Right ventricle myocardium superior (tissue), 1 donor: ENCODE measurements around the gene FBXO46. TPM values are rescaled to one million over a fixed set of nuclear protein-coding genes. Genes with fewer than 3 reads are reported as not detected.

Experiments
- ATAC-seq: fragments of 200-7000 bp; cut with Tn5 transposase; one replicate; pipeline ENCODE4 v1.9.1; 2020; ENCODE audit warnings: mild to moderate bottlenecking; ENCODE audit not compliant: poor library complexity
- DNase-seq: peaks from one replicate; pipeline ENCODE4 v3.0.0-alpha.2; 2020
- intact Hi-C: fragments of 100-400 bp; cut with DNase I; formaldehyde crosslinking; loops from one replicate; pipeline ENCODE4 v1.11.2; 2022
- long read RNA-seq: library from polyadenylated mRNA; unstranded; transcript quantifications from one replicate; pipeline ENCODE4 v2.0.0, GENCODE V29; 2021
- total RNA-seq: library from RNA; stranded (reverse); fragmentation: NEBNext Ultra II Directional; extraction: Animal tissue kit (Norgen Biotek cat#: 25700); gene quantifications from one replicate; pipeline ENCODE4 v1.2.1, GENCODE V29; 2021
- donor health status: DM: no; HTN: yes; CAD: no; lungs with severe emphysema.

Gene FBXO46, protein sequence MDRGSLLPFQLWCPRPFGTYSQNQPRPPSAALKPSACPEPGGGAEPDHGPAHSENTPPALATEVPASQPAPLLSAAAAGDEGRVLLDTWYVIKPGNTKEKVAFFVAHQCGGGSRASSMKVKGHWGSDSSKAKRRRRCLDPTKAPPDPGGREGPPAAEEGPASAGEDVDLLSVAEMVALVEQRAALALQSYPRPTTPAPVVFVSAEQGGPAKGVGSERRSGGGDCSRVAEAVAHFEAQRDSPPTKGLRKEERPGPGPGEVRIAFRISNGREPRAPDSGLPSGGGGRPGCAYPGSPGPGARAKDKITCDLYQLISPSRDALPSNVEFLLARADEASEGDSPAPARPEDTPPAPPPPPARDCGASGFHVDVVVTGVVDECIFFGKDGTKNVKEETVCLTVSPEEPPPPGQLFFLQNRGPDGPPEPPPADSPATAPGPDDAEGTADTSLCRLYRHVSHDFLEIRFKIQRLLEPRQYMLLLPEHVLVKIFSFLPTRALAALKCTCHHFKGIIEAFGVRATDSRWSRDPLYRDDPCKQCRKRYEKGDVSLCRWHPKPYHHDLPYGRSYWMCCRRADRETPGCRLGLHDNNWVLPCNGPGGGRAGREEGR
- 14.5 TPM for total RNA-seq
- long read RNA-seq, partial matches to known transcripts: 0 of 34 reads
- long read RNA-seq, other reads (novel, unspliced or antisense): 30 of 34 reads

DNA sequence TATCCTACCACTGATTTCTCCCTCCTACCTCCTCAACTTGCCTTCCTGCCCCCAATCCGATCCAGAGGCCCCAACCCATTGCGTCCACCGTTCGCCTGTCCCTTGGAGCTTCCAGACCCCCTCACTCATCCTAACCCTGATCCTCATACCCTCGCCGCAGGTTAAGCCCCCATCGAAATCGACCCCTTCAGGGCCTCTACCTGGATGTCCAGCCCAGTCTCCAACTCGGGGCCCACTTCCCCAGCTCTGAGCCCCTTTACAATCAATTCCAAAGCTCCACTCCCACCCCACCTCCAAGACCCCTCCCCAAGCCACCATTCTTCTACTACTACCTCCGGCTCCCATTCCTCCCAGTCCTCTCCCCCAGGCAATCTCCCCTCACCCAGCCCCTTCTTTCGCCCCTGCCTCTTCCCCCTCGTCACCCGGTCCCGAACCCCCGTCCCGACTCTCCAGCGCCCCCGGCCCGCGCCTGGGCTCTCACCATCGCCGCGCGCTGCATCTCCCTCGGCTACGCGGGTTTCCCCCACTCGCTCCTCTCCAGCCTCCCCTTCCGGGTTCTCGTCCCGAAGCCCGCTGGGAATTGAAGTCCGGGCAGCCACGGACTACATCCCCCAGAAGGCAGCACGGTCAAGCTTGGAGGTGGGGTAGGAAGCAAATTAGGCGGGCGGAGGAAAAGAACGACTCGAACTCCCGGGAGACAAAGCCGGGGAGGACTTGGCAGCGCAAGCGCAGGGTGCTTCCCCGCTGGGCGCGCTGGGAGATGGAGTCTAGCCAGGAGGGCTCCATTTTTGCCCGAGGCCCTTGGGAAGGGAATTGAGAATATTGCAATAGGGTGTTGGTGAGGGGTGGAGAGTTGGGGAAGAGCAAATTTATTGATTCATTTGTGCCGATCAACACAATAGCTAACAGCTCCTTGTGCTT, at the start of gene FBXO46:
Gene FBXO46, minus strand, starts transcription at position 529 of the 921 bp plus-strand sequence. CDS start 17,401 bp downstream, outside the sequence.
- ATAC-seq (peak; percentile 99), DNase-seq (peak; percentile 96)
- intact Hi-C loops: no loop called here

DNA sequence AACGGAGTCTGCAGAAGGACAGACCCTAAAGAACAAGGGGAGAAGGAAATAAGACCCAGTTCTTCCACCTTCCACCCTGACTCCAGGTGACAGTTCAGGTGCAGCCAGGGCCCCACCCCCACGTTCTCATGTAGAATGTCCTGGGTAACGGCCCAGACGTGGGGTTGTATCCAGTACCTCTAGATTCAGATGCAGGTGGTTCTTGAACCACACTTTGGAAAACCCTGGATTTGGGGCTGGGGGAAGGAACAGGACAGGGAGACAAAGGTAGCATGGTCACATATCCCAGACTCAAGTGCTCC, 49.4 kb upstream of the FBXO46 start:
- intact Hi-C loops: no loop called here

DNA sequence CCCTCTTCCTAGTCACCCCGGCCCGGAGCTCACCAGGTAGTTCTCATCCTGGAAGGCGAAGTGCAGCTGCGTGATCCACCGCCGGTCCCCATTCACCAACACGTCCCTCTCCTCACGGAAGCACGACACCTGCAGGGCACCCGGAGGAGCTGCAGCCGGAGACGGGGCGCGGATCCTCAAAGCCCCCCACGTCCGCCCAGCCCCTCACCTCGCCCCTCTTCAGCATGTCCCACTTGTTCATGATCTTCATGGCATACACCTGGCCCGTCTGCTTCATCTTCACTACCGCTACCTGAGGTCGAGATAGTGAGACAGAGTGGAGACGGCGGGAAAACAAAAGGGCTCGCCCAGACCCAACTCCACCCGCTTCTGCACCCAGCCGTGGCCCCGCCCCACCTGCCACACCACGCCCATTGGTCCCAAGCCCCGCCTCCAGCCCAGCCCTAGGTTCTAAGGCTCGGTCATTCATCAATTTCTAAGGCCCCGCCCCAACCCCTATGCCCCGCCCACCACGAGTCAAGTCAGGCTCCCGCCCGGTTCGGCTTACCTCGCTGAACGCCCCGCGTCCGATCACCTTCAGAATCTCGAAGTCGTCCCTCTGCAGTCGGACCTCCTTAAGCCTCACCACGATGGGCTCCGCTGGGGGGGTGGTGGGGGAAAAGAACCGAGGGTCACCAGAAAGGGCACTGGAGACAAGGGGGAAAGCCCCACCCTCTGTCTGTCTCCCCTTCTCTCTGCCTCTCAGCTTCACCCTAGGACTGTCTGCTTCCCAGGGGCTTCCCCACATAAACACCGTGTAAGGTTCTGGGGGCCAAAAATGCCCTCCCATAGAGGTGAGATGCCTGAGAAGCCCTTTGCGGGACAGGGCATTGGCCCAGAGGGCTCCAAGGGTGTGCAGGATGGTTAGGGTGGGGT, 48.8 kb upstream of the FBXO46 start:
- DNase-seq (peak; percentile 87), ATAC-seq (peak; percentile 49)
- intact Hi-C loops: no loop called here

More for the DNA sequence above, 49.4 kb upstream of the FBXO46 start:
- ATAC-seq (no peak), DNase-seq (no peak)

DNA sequence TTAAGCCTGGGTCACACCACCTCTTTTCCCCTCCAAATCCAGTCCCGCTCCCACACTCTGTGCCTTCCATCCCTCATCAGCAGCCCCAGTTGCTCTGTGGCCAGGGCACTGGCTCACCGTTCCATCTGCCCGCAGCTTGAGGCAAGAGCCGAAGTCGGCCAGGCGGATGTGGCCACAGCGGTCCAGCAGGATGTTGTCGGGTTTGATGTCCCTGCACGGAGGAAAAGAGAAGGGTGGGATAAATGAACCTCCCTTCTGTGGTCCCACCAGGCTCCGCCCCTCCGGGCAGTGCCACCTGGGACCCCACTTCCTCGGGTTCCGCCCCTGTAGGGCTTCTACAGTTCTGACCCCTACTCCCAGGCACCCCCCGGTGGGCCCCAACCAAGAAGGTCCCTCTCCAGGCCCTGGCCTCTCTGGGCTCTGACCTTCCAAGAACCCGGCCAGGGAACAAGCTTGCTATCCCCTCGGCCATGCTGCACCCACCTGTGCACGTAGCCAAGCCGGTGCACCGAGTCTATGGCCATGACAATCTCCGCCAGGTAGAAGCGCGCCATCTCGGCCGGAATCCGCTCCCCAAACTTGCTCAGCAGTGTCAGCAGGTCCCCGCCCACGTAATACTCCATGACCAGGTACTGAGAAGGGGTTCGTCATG, 47.4 kb upstream of the FBXO46 start:
- no peak for ATAC-seq
- intact Hi-C loops: no loop called here
- no peak for DNase-seq

DNA sequence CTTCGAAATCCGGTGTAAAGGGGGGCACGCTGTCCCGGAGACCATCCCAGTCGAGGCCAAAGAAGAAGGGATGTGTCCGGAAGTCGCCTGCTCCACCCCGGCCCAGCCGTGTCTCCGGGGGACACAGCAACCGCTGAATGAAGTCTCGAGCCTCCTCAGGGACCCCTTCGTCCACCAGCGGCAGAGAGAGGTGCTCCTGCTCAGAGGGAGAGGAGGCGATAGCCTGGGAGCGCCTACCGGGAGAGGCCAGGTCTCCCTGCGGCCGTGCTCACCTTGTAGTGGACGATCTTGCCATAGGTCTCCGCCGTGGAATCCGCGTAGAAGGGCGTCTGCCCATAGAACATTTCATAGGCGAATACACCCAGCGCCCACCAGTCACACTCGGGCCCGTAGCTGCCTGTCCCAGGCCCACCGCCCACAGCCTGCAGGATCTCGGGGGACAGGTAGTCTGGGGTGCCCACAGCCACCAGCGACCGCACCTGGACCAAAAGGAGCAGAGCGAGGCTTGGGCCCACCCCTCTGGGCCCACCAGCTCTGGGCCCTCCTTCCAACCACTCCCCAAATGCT, 46.8 kb upstream of the FBXO46 start:
- DNase-seq: no peak
- intact Hi-C loops: no loop called here
- ATAC-seq: no peak

DNA sequence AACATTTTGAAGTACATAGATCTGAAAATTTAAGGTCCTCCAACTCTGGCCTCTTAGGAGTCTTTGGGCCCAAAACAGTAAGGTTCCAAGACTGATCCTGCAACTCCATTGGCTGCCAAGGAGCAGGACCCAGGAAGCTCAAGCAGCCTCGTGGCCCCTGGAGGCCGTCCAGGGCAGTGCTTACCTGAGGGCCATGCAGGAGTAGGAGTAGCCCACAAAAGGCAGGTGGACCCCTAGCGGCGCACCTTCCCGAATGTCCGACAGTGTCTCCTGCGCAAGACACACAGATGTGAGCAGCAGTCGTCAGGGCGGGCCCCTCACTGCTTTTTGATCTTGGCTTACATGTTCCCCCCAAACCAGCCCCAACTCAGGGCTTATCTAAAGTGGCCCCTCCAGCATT, 44.1 kb upstream of the FBXO46 start:
- intact Hi-C loops: no loop called here
- no peak for DNase-seq
- ATAC-seq: no peak

DNA sequence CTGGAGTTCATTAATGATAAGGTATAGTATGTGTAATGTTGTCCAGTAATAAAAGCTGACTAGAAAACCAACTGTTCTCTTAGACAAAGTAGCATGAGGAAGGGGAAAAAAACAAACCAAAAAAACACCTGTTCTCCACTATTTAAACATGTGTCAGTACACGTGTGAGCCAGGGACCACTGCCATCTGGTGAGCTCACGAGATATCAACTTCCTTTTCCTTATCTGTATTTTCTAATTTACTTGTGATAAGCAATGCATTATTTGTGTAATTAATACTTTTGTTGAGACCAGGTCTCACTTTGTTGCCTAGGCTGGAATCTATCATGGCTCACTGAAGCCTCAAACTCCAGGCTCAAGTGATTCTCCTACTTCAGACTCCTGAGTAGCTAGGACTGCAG, 42.7 kb upstream of the FBXO46 start:
- DNase-seq (no peak), ATAC-seq (no peak)
- intact Hi-C loops: no loop called here

DNA sequence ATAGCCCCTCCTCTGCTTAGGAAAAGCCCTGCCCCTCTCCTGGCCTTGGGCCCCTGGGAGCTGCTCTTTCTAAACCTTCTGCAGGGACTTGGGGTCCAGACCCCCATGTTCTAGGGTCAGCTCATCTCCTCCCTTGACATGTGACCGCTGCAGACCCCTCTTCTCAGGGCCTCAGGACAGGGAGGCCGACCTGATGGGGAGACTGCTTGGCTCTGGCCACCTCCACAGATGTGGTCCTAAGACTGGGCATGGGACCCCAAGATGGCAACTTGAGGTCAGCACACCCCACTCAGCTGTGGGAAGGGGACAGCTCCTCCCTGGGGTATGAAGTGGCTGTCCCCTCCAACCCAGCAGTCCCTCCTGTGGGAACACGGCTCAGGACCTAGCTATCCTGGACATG, 42.2 kb upstream of the FBXO46 start:
- no peak for ATAC-seq
- intact Hi-C loops: no loop called here
- no peak for DNase-seq

DNA sequence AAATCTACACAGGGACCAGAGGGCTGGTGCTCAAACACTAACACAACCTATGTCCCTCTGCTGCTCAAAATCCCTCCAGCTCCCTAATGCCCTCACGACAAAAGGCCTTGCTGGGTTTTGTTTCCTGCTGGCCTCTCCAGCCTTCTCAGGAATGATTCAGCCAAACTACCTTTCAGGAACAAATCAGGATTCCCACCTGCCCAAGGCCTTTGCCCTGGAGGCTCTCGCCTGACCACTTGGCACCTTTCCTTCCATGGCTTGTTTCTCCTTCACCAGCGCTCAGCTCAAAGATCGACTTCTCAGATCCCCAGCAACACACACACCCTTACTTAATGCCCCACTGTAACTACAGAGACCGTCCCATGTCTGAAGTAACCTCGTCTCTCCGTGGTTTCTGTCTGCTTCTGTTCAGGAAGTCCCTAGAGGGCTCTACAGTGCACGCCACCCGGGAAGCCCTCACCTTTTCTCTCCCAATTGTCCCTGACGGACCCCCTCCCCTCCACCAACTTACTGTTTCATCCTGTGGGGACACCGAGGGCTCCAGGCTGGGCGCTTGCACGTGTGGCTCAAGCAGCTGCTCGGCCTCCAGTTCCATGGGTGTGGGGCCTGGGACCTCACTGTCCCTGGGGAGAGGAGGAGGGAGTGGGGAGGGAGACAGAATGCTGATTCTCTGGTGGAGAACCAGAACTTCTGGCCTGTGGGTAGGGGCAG, 41.6 kb upstream of the FBXO46 start:
- DNase-seq (no peak), ATAC-seq (no peak)
- intact Hi-C loops: no loop called here

DNA sequence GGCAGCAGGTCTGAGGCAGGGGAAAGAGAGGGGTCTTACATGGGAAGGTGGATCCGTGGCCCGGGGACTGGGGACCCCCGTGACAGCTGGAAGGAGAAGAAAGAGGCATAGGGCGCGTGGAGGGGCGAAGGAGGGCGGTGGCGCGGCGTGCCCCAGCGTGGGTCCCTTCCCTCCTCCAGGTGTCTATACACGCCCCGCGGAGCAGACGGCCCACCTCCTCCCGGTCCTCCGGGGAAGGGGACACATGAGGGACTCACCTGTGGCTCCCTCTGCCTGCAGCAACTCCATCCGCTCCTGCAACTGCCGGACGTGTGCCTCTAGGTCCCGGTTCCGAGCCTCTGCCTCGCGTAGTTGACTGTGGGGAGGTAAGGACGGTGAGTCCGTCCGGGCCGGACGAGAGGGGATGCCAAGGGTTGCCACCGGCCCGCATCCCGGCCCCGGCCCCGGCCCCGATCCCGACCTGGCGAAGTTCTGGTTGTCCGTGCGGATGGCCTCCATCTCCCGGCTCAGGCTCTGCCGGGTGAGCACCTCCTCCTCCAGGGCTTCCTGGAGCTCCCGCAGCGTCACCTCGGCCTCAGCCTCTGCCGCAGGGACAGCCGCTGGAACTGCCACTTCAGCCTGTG, 40.7 kb upstream of the FBXO46 start:
- intact Hi-C loops: no loop called here
- ATAC-seq (no peak), DNase-seq (peak; percentile 48)

DNA sequence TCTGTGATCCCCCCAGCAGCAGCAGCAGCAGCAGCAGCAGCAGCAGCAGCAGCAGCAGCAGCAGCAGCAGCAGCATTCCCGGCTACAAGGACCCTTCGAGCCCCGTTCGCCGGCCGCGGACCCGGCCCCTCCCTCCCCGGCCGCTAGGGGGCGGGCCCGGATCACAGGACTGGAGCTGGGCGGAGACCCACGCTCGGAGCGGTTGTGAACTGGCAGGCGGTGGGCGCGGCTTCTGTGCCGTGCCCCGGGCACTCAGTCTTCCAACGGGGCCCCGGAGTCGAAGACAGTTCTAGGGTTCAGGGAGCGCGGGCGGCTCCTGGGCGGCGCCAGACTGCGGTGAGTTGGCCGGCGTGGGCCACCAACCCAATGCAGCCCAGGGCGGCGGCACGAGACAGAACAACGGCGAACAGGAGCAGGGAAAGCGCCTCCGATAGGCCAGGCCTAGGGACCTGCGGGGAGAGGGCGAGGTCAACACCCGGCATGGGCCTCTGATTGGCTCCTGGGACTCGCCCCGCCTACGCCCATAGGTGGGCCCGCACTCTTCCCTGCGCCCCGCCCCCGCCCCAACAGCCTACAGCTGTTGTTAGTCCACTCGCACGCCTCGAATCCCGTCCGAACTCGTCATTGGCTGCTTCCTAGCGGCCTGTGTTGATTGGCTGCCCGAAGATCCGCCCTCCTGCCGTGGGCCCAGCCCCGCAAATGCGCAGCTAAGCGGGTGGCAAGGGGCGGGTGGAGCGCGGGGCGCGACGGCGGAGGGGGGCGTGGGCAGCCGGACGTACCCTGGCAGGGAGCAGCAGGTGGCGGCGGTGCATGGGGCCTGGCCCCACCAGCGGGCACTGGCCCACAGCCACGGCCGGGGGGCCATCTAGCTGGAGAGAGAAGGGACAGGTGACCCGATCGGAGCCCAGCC, 39.8 kb upstream of the FBXO46 start:
- DNase-seq: peak; percentile 97
- ATAC-seq: peak; percentile 72
- intact Hi-C loops: no loop called here

DNA sequence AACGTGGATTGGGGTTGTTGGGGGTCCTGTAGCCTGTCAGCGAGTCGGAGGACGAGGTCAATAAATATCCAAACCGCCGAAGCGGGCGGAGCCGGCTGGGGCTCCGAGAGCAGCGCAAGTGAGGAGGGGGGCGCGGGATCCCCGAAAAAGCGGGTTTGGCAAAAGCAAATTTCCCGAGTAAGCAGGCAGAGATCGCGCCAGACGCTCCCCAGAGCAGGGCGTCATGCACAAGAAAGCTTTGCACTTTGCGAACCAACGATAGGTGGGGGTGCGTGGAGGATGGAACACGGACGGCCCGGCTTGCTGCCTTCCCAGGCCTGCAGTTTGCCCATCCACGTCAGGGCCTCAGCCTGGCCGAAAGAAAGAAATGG, 39.1 kb upstream of the FBXO46 start:
- peak; percentile 61 for DNase-seq
- intact Hi-C loops: loop anchor here (5.0 kb wide), 2 partner anchors 32 to 53 kb away; no protein-coding TSS in a partner anchor
- peak; percentile 0 for ATAC-seq

DNA sequence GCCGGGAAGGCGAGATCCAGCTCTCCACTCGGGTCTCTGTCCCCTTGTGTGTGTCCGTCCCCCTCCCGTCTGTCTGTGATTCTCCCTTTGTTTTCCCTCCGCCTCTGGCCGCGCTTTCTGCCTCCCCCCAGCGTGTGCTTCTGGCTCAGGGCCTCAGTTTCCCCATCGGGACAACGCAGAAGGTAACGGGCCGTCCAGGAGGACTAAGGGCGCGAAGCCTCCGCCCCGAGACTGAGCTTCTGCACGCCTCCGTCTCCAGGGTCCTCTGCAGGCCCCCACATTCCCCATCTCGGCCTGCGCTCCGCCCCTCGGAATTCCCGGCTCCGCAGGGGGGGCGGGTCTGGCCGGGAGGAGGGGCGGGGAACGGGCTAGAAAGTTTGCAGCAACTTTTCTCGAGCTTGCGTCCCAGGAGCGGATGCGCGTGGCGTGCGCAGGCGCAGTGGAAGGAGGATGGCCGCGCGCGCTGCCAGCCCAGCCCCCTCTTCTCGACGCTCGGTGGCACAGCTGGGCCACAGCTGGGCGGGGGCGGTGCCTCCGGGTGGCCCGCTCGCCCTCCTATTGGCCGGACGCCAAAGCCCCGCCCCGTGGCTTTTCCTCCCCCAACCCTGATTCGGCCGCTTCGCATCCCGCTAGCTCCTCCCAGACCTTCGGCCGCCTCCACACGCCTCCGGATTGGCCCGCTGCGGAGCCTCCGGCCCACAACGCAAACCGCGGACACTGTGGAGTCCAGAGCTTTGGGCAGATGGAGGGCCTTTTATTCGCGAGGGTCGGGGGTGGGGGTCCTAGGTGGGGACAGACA, 38.5 kb upstream of the FBXO46 start, which contains the start of gene SIX5:
Gene SIX5, minus strand, starts transcription at position 269 of the 799 bp plus-strand sequence. CDS start 408 bp downstream, outside the sequence.
- ATAC-seq (peak; percentile 62), DNase-seq (peak; percentile 99)
- intact Hi-C loops: loop anchor here (5.0 kb wide), 2 partner anchors 33 to 52 kb away; no protein-coding TSS in a partner anchor

DNA sequence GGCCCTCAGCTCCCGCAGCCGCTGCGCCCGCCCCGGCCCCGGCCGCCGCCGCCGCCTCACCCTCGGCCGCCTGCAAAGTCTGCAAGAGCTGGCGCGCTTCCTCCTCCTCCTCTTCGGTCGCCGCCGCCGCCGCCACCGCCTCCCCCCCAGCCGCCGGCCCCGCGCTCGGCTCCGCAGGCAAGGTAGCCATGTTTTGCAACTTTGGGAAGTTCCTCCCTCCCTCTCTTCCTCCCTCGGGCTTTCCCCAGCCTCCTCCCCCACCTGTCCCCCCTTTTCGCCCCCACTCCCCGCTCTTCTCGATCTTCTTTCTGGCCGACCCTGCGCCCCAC, 37.9 kb upstream of the FBXO46 start:
- intact Hi-C loops: loop anchor here (5.0 kb wide), 2 partner anchors 34 to 51 kb away; no protein-coding TSS in a partner anchor
- DNase-seq (peak; percentile 69), ATAC-seq (no peak)
